HG03439 (cell line): ENCODE data around the gene FAAH.

Experiments
- ATAC-seq: cut with Tn5 transposase; IDR thresholded peaks from one replicate; pipeline ENCODE4 v1.9.1; 2021; ENCODE audit warnings: mild to moderate bottlenecking, moderate library complexity; ENCODE audit not compliant: unreplicated experiment

FAAH gene

DNA sequence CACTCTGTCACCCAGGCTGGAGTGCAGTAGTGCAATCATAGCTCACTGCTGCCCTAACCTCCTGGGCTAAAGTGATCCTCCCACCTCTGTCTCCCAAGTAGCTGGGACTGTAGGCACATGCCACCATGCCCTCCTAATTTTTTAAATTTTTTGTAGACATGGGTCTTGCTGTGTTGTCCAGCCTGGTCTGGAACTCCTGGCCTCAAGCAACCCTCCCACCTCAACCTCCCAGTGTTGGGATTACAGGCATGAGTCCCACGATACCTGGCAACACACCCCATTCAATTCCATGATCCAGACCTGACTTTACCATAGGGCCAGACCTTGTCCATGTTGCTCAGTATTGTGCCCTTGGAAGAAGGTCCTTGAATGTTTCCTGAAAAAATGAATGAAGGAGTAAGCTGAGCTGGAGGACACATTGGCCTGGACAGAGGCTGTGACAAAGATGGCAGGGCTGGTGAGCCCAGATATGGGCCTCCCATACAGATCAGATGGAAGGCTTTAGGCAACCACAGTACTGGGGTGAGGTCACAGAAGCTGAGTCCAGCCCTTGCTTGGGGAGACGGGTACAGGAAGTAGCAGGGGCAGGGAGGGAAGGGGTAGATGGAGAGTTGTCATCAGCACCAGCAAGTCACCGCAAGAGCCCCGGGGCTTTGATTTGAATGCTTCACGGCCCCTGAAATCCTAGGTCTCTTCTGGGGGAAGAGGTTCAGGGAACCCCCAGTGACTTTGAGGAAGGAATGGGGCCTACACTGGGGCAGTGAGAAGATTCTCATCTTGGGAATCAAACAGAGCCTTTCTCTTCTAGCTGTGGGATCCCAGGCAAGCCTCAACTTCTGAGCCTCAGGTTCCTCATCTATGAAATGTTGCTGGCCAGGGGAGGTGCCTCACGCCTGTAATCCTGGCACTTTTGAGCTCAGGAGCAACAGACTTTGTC, 55.4 kb downstream of the FAAH start:
- ATAC-seq, result no peak

- ATAC-seq, result no peak
Measured at GRCh38 chr1:46450160-46450517, 56.0 kb downstream of the FAAH start.

- ATAC-seq, result no peak
Measured at GRCh38 chr1:46451948-46452930, 58.1 kb downstream of the FAAH start.

- ATAC-seq, result no peak
Measured at GRCh38 chr1:46452931-46453325, 58.8 kb downstream of the FAAH start.

- ATAC-seq, result no peak
Measured at GRCh38 chr1:46453449-46453848, 59.3 kb downstream of the FAAH start.

GRCh38 chr1:46455951-46456350, 61.8 kb downstream of the FAAH start:
- ATAC-seq, result no peak

- ATAC-seq, result no peak
Measured at GRCh38 chr1:46456411-46456963, 62.4 kb downstream of the FAAH start.

GRCh38 chr1:46457178-46457577, 63.1 kb downstream of the FAAH start:
- no peak for ATAC-seq

- no peak for ATAC-seq
Measured at GRCh38 chr1:46458190-46458589, 64.1 kb downstream of the FAAH start.

GRCh38 chr1:46458846-46459245, 64.7 kb downstream of the FAAH start:
- ATAC-seq, result no peak

GRCh38 chr1:46459315-46459714, 65.2 kb downstream of the FAAH start:
- ATAC-seq, result no peak

DNA sequence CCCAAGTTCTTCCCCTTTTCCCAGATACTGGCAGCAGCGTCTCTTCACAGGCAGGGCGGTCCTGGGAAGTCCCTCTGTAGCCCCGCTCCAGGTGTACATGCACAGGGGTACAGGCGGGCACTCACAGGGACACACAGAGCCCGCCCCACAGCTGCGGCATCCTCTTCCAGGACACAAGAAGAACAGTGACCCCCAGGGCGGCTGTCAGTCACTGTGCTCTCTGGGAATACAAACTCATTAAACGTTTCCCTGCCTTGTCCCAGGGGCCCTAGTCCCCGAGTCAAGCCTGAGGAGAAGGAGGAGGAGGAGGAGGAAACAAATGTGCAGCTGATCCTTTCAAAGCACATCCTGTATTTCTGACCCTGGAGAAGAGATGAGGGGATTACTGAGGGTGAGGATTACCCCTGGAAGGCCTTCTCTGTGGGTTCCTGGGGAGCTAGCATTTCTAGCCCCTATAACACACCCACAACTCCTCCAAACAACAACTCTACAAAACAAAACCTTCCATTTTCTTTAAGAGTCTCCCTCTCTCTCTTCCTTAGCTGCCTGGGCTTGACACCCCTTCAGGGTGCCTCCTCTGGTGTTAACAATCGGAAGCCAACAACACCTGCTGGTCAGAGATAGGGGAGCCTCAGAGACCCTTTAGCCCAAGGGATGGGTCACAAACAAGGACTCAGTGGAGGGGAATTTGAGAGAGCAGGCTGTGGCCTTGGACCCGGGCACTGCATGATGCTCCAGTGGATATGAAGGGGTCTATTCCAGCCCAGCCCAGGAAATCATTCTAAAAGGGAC, 67.1 kb downstream of the FAAH start:
- no peak for ATAC-seq

DNA sequence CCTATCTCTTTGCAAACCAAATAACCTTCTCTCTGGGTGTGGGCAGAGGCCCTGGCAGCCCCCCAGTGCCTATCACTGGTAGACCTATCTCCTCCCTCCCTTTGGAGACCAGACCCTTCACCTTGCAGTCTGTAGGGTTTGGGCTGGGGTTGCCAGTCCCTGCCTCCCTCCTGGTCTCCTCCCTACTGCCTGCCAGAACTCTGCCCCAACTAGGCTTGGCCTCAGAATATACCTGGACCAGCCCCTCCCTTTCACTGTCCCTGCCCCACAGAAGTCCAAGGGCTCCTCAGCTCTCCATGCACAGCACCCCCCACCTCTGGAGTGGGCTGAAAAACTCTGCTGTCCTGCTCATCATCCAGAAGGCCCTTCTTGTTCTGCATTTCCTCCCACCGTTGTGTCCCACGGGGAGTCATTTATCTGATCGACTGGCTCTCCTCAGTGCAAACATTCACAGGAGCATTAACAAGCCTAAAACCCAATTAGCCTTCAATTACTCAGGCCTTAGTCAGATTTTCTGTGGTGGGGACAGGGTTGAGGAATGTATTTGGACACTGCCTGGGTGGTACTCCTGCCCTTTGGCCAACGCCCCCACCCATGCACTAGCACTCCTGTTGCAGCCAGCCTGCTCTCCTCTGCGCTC, 67.8 kb downstream of the FAAH start:
- ATAC-seq, result no peak
